HG03432 (cell line): ENCODE results near the gene PTTG1.

Experiments
- ATAC-seq: cut with Tn5 transposase; IDR thresholded peaks from one replicate; pipeline ENCODE4 v1.9.1; 2021; ENCODE audit warnings: mild to moderate bottlenecking, moderate library complexity; ENCODE audit not compliant: unreplicated experiment

The PTTG1 gene

GRCh38 chr5:160452036-160452435, 30.4 kb downstream of the PTTG1 start:
- no peak for ATAC-seq

GRCh38 chr5:160452795-160453194, 31.1 kb downstream of the PTTG1 start:
- ATAC-seq = no peak

- ATAC-seq = no peak
These were observed 32.1 kb downstream of the PTTG1 start for GRCh38 chr5:160453751-160454150.

- ATAC-seq = no peak
These were observed 33.9 kb downstream of the PTTG1 start for GRCh38 chr5:160455600-160455999.

GRCh38 chr5:160456480-160457177, 35.0 kb downstream of the PTTG1 start:
- ATAC-seq = no peak

GRCh38 chr5:160457252-160457651, 35.6 kb downstream of the PTTG1 start:
- ATAC-seq = no peak

GRCh38 chr5:160458806-160459800, 37.4 kb downstream of the PTTG1 start:
- ATAC-seq = peak; percentile 83

GRCh38 chr5:160460377-160461049, 38.9 kb downstream of the PTTG1 start:
- ATAC-seq = no peak

- ATAC-seq = no peak
These were observed 39.7 kb downstream of the PTTG1 start for GRCh38 chr5:160461378-160461777.

- peak; percentile 32 for ATAC-seq
These were observed 40.5 kb downstream of the PTTG1 start for GRCh38 chr5:160462167-160462566.

GRCh38 chr5:160463227-160463626, 41.6 kb downstream of the PTTG1 start:
- no peak for ATAC-seq

GRCh38 chr5:160463740-160464465, 42.2 kb downstream of the PTTG1 start:
- ATAC-seq = no peak

GRCh38 chr5:160464466-160464797, 42.8 kb downstream of the PTTG1 start:
- no peak for ATAC-seq

- no peak for ATAC-seq
These were observed 44.5 kb downstream of the PTTG1 start for GRCh38 chr5:160466116-160466515.

GRCh38 chr5:160466889-160467554, 45.4 kb downstream of the PTTG1 start:
- ATAC-seq = no peak

- peak; percentile 91 for ATAC-seq
These were observed 46.1 kb downstream of the PTTG1 start for GRCh38 chr5:160467555-160468362.

GRCh38 chr5:160468363-160468975, 46.8 kb downstream of the PTTG1 start:
- no peak for ATAC-seq

- ATAC-seq = no peak
These were observed 47.8 kb downstream of the PTTG1 start for GRCh38 chr5:160469156-160470144.
